HFFc6 (cell line): ENCODE data around the gene LINC01488. TPM values are rescaled to one million over a fixed set of nuclear protein-coding genes. Genes with fewer than 3 reads are reported as not detected.

Source experiments
- DNase-seq: peaks from one replicate; pipeline ENCODE4 v3.0.0-alpha.2; 2018
- H3K27ac Mint-ChIP-seq: 2 replicates; pipeline ENCODE4 v1.8.0; 2020; ENCODE audit warnings: mild to moderate bottlenecking, mixed read lengths
- H3K27me3 Mint-ChIP-seq: 2 replicates; pipeline ENCODE4 v1.8.0; 2021; ENCODE audit warnings: mild to moderate bottlenecking, moderate library complexity, mixed read lengths; ENCODE audit not compliant: insufficient read depth
- H3K36me3 Mint-ChIP-seq: 2 replicates; pipeline ENCODE4 v1.8.0; 2021; ENCODE audit warnings: low read depth, mixed read lengths
- H3K4me1 Mint-ChIP-seq: 2 replicates; pipeline ENCODE4 v1.8.0; 2020; ENCODE audit warnings: low read depth, mixed read lengths
- H3K4me3 Mint-ChIP-seq: 2 replicates; pipeline ENCODE4 v1.8.0; 2020; ENCODE audit warnings: mild to moderate bottlenecking, moderate library complexity, mixed read lengths
- H3K9me3 Mint-ChIP-seq: 2 replicates; pipeline ENCODE4 v1.8.0; 2020; ENCODE audit warnings: mild to moderate bottlenecking, mixed read lengths
- CTCF ChIP-seq: fragments of 200-600 bp; sonication (generic); IDR thresholded peaks from 2 replicates; pipeline ENCODE4 v1.5.0; 2021; ENCODE audit warnings: antibody characterized with exemption, mild to moderate bottlenecking
- total RNA-seq, 6 experiments: library from RNA; stranded (reverse); fragmentation: NEBNext Ultra II Directional; extraction: Animal tissue kit (Norgen Biotek cat#: 25700); gene quantifications; 2 replicates in 1 of 6; 3 replicates in 5 of 6; pipeline ENCODE4 v1.2.3, GENCODE V29; 2021

Gene LINC01488
- total RNA-seq, 6 experiments from 2014 or later = not detected

DNA sequence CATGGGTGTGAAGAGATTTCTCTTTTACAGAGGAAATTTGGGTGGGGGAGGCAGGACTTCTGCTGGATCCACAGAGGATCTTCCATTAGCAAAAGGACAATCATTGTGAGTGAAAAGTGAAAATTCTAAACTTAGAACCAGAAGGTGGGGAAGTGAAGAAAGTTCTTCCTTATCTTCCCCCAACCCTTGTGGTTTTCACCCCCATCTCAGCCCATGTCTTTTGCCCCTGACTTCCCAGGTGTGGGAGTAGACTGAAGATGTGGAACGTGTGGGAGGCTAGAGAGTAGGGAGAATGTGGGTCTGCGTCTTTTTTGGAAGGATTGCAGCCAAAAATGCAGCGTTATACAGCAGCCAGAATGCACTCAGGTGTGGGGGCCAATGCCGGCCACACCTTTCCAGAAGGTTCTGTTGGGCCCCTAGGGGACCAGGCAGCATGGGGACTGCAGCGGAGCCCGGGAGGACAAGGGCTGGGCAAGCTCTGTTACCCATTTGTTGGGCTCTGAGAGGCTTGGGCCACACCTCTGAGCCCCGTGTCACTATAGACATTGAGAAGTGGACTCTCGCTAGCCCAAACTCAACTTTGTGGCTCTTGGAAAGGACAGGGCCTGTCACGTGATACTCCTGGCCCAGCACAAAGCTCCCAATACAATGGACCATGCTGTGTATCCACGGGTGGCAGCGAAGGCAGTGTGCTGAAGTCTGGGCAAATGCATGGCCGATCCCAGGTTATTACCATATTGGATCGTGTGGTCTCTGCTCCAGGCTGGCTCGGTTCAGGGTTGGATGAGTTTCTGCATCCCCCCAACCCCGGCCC, 32.8 kb upstream of the LINC01488 start:
- Mint-ChIP-seq H3K4me1 (peaks cover 71% of the 10 kb centered on the region), H3K36me3 (peaks cover 12% of the 10 kb centered on the region), H3K4me3 (no peak overlapping the region), H3K27me3 (peaks cover 5% of the 10 kb centered on the region), H3K9me3 (0 out of 2 replicates have a peak, but pooled peaks cover 4% of the 10 kb centered on the region), H3K27ac (peak overlapping the region; percentile 87)
- DNase-seq = no peak
- TF ChIP-seq CTCF = no peak

DNA sequence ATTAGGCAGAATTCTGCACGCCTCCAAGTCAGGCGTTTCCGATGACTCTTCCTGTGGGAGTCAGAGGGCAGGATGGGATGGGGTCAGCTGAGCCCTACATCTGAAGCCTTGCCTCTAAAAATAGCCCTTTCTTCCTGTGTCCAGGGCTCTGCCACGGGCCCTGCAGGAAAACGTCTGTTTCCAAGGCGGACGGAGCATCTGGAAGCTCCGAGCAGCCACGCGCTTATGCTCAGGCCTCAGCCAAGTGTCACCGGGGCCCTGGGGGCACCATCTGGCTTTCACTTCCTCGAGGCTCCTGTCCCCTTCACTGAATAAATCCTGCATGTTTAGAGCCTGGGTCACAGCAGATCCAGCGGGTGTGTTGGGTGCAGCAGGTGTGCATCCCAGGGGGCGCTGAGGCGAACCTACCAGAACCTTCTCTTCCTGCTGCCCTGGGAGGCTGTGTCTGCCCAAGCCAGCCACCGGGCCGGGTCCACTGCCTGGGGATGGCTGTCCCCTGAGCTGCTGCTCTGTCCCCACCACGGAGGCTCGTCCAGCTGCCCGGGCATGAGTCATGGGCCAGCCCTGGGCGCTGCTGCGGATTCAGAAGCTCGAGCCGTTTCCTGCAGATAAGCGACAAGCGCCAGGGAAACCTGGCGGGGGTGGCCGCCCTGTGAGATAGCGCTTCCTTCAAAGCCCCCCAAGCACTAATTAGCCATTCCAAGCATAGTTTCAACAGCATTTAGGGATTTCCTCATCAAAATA, 32.0 kb upstream of the LINC01488 start:
- Mint-ChIP-seq H3K27ac (peak overlapping the region; percentile 87), H3K9me3 (0 out of 2 replicates have a peak, but pooled peaks cover 4% of the 10 kb centered on the region), H3K4me3 (peak overlapping the region; percentile 73), H3K27me3 (no peaks in the 10 kb centered on the region; the same call in none of the 2 replicates), H3K4me1 (peaks cover 62% of the 10 kb centered on the region), H3K36me3 (peaks cover 11% of the 10 kb centered on the region)
- peak; percentile 62 for TF ChIP-seq CTCF
- peak; percentile 69 for DNase-seq

GRCh38 chr11:69450064-69450856, 31.2 kb upstream of the LINC01488 start:
- H3K27ac Mint-ChIP-seq = peak overlapping the region; percentile 87
- no peak for DNase-seq
- H3K4me3 Mint-ChIP-seq = peak overlapping the region; percentile 73

GRCh38 chr11:69450857-69451220, 30.6 kb upstream of the LINC01488 start:
- no peak for TF ChIP-seq CTCF
- Mint-ChIP-seq H3K9me3 (0 out of 2 replicates have a peak, but pooled peaks cover 4% of the 10 kb centered on the region), H3K27ac (0 out of 2 replicates have a peak overlapping the region, but pooled peaks have one; percentile 87), H3K27me3 (no peaks in the 10 kb centered on the region; the same call in none of the 2 replicates), H3K36me3 (peaks cover 8% of the 10 kb centered on the region), H3K4me3 (no peak overlapping the region), H3K4me1 (peaks cover 51% of the 10 kb centered on the region)
- no peak for DNase-seq

More at GRCh38 chr11:69450064-69450856, 31.2 kb upstream of the LINC01488 start:
- H3K27me3 Mint-ChIP-seq = no peaks in the 10 kb centered on the region; the same call in none of the 2 replicates
- no peak for TF ChIP-seq CTCF
- H3K9me3 Mint-ChIP-seq = 0 out of 2 replicates have a peak, but pooled peaks cover 4% of the 10 kb centered on the region
- H3K36me3 Mint-ChIP-seq = peaks cover 8% of the 10 kb centered on the region
- H3K4me1 Mint-ChIP-seq = peaks cover 56% of the 10 kb centered on the region

DNA sequence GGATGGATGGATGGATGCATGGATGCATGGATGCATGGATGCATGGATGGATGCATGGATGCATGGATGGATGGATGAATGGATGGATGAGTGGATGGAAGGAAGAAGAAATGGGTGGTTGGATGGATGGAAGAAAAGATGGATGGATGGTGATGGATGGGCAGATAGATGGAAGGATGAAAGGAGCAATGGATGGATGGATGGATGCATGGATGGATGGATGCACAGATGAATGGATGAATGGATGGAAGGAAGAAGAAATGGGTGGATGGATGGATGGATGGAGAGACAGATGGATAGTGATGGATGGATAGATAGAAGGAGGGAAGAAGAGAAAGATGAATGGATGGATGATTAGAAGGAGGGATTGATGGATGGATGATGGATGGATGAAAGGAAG, 30.2 kb upstream of the LINC01488 start:
- no peaks in the 10 kb centered on the region; the same call in none of the 2 replicates for H3K27me3 Mint-ChIP-seq
- no peak overlapping the region for H3K4me3 Mint-ChIP-seq
- peaks cover 48% of the 10 kb centered on the region for H3K4me1 Mint-ChIP-seq
- no peak overlapping the region for H3K27ac Mint-ChIP-seq
- no peak for TF ChIP-seq CTCF
- no peak for DNase-seq
- 0 out of 2 replicates have a peak, but pooled peaks cover 4% of the 10 kb centered on the region for H3K9me3 Mint-ChIP-seq
- H3K36me3 Mint-ChIP-seq = peaks cover 8% of the 10 kb centered on the region
